Prostate gland (tissue), 2 donors: Measurements from ENCODE around the gene FAM3C. TPM values are rescaled to one million over a fixed set of nuclear protein-coding genes. Genes with fewer than 3 reads are reported as not detected.

Source experiments
- DNase-seq: peaks from one replicate; pipeline ENCODE4 v3.0.0-alpha.2; 2019; ENCODE audit warnings: low spot score
- H3K27ac ChIP-seq, 2 donors: fragments of 200-600 bp; sonication (generic); 2 replicates each; pipeline ENCODE4 v1.5.1; 2017 to 2019
- H3K27me3 ChIP-seq: fragments of 200-600 bp; sonication (generic); replicated peaks from 2 replicates; pipeline ENCODE4 v1.5.1; 2019; ENCODE audit not compliant: insufficient read depth
- H3K36me3 ChIP-seq, 2 donors: fragments of 200-600 bp; sonication (generic); 1 replicate in 1 of 2; 2 replicates in 1 of 2; pipeline versions ENCODE4 v1.5.1 to v1.8.1; 2017 to 2019
- H3K4me1 ChIP-seq: fragments of 200-600 bp; sonication (generic); replicated peaks from 2 replicates; pipeline ENCODE4 v1.5.1; 2019
- H3K4me3 ChIP-seq, 2 donors: fragments of 200-600 bp; sonication (generic); 2 replicates each; pipeline ENCODE4 v1.5.1; 2017 to 2019
- H3K9me3 ChIP-seq: fragments of 200-600 bp; sonication (generic); 2 replicates; pipeline ENCODE4 v1.5.1; 2017
- CTCF ChIP-seq, 4 experiments: fragments of 200-600 bp in 2 of 4; fragments of 450-650 bp in 2 of 4; sonication (generic) in 2 of 4; IDR thresholded peaks; 1 replicate in 3 of 4; 2 replicates in 1 of 4; pipeline ENCODE4 v1.5.1; 2016 to 2019; ENCODE audit warnings: antibody characterized with exemption in 4 of 4, mild to moderate bottlenecking in 2 of 4, moderate library complexity in 2 of 4
- POLR2A ChIP-seq: fragments of 450-650 bp; IDR thresholded peaks from one replicate; pipeline ENCODE4 v1.6.1; 2016; ENCODE audit warnings: antibody characterized with exemption, mild to moderate bottlenecking
- POLR2AphosphoS5 ChIP-seq: sonication (generic); formaldehyde crosslinking; IDR thresholded peaks from one replicate; pipeline ENCODE4 v1.6.1; 2017; ENCODE audit warnings: antibody characterized with exemption
- WGBS: methylation state at CpG from one replicate; pipeline ENCODE4 v1.1.5; 2018; 5-methylcytosine and 5-hydroxymethylcytosine counted together
- intact Hi-C: fragments of 100-400 bp; cut with DNase I; formaldehyde crosslinking; loops from one replicate; pipeline ENCODE4 v1.14.2; 2022
- total RNA-seq, 2 donors: library from RNA; depleted of rRNA; stranded (reverse); fragments of >200 nt; gene quantifications; one replicate each; pipeline ENCODE4 v1.1.0, GENCODE V29; 2016

Gene FAM3C
- total RNA-seq, 2 donors from 2014 or later, result 31.9 to 34.8 TPM

DNA sequence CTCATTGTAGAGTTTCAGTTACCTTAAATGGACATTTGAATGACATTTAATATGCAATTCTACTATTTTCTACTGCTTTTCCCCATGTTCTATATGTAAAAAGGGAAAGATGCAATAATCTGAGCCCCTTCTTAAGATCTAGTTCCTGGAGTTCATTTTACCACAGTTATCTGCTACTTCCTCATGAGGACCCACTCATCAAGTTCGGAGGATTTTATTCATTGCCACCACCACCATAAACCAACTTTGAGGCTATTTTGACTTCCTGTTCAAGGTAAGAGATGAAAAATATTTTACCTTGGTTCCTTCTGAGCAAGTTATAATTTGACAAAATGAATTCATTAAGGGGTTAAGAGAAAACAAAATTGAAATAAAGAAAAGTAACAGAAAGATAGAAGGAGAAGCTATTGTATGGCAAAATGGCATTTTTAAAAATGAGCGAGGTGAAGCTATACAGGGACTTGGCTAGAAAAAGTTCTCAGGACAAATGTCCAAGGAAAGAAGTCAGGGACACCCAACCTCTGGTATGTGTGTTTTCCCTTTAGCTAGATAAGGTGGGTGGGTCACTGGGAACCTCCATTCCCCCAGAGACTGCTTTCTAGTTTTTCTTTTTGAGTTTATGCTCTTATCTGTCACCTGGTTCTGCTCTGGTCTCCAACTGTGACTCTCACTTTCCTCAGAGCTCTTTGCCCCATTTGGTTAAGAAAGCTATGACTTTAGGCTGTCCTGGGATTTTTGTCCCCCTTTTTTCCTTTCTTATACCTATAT, 14.9 kb upstream of the FAM3C start:
- TF ChIP-seq POLR2AphosphoS5 (no peak), POLR2A (no peak), CTCF (IDR thresholded peaks at IDR 0.05) (no peak)
- 83% methylated on average over 2 of the region's 2 CpGs for WGBS

DNA sequence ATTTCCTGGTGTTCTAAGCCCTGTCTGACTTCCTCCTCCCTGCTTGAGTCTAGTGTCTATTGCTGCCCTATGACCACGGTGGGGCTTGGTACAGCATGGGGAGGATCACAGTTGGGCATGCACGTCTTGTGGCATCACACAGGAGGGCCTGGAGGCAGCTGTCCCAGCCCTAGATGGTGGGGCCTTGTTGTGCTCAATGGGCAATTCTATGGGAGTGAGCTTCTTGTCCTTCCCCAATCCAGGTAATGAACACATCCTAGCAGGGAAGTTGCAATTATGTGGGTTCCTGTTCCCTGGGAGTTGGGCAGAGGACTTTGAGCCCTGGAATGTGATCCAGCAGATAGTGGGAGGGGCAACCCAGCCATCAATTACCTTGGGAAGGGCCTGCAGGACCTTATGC, 10.8 kb upstream of the FAM3C start:
- WGBS, result 93% methylated on average over 2 of the region's 2 CpGs
- H3K4me3 ChIP-seq, result no peak overlapping the region

More for the DNA sequence above, 14.9 kb upstream of the FAM3C start:
- Histone ChIP-seq H3K36me3 (no peaks in the 10 kb centered on the region), H3K9me3 (no peaks in the 10 kb centered on the region), H3K27me3 (no peaks in the 10 kb centered on the region), H3K27ac (no peak overlapping the region), H3K4me1 (no peaks in the 10 kb centered on the region), H3K4me3 (no peak overlapping the region)
- DNase-seq, result no peak
- intact Hi-C loops, result no loop called here

GRCh38 chr7:121406461-121406860, 10.4 kb upstream of the FAM3C start:
- TF ChIP-seq CTCF (IDR thresholded peaks at IDR 0.05), result no peak
- TF ChIP-seq POLR2AphosphoS5, result no peak
- no peaks in the 10 kb centered on the region for H3K27me3 ChIP-seq
- no peaks in the 10 kb centered on the region for H3K36me3 ChIP-seq
- DNase-seq, result no peak
- no peaks in the 10 kb centered on the region for H3K4me1 ChIP-seq
- 95% methylated on average over 5 of the region's 5 CpGs for WGBS
- H3K27ac ChIP-seq, result no peak overlapping the region
- H3K4me3 ChIP-seq, result no peak overlapping the region
- intact Hi-C loops, result no loop called here
- H3K9me3 ChIP-seq, result no peaks in the 10 kb centered on the region

More for the DNA sequence above, 10.8 kb upstream of the FAM3C start:
- no peaks in the 10 kb centered on the region for H3K27me3 ChIP-seq
- no peaks in the 10 kb centered on the region for H3K9me3 ChIP-seq
- no peak for DNase-seq
- H3K27ac ChIP-seq, result no peak overlapping the region
- H3K4me1 ChIP-seq, result no peaks in the 10 kb centered on the region
- H3K36me3 ChIP-seq, result no peaks in the 10 kb centered on the region
- TF ChIP-seq POLR2AphosphoS5 (no peak), CTCF (IDR thresholded peaks at IDR 0.05) (no peak), POLR2A (no peak)
- intact Hi-C loops, result no loop called here

DNA sequence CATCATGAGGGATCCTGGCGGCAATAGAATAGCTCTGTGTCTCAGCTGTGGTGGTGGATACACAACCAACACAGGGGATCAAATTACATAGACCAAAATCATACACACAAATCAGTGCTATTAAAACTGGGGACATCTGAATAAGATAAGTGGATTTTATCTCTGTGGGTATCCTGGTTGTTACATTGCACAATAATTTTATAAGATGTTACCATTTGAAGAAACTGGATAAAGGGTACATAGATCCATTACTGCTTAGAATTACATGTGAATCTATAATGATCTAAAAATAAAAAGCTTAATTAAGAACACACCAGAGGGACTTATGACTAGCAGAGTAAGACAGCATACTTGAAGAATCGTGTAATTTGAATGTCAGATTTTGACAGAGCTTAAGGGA, 8.2 kb upstream of the FAM3C start:
- H3K9me3 ChIP-seq, result no peaks in the 10 kb centered on the region
- H3K27me3 ChIP-seq, result no peaks in the 10 kb centered on the region
- WGBS, result 95% methylated on average over 2 of the region's 2 CpGs
- H3K36me3 ChIP-seq, result no peaks in the 10 kb centered on the region
- no peak for TF ChIP-seq POLR2A
- no peak for TF ChIP-seq CTCF (IDR thresholded peaks at IDR 0.05)
- TF ChIP-seq POLR2AphosphoS5, result no peak
- H3K27ac ChIP-seq, result no peak overlapping the region
- H3K4me1 ChIP-seq, result no peaks in the 10 kb centered on the region
- DNase-seq, result no peak
- no peak overlapping the region for H3K4me3 ChIP-seq
- intact Hi-C loops, result no loop called here

- WGBS, result 56% methylated on average over 1 of the region's 1 CpG
- TF ChIP-seq CTCF (IDR thresholded peaks at IDR 0.05) (no peak), POLR2A (no peak), POLR2AphosphoS5 (no peak)
- no peak overlapping the region for H3K27ac ChIP-seq
These were observed 6.6 kb upstream of the FAM3C start for GRCh38 chr7:121402701-121403100.

More at GRCh38 chr7:121402701-121403100, 6.6 kb upstream of the FAM3C start:
- no peak overlapping the region for H3K4me3 ChIP-seq
- DNase-seq, result no peak
- intact Hi-C loops, result no loop called here
- H3K27me3 ChIP-seq, result no peaks in the 10 kb centered on the region
- H3K4me1 ChIP-seq, result no peaks in the 10 kb centered on the region
- no peaks in the 10 kb centered on the region for H3K36me3 ChIP-seq
- no peaks in the 10 kb centered on the region for H3K9me3 ChIP-seq
